SK-N-MC (cell line): ENCODE data around the gene ACCSL.

ENCODE experiments used
- EZH2 ChIP-seq: fragments of 200-600 bp; sonication (generic); IDR thresholded peaks from one replicate; pipeline ENCODE4 v1.6.1; 2017; ENCODE audit warnings: antibody characterized with exemption
- POLR2AphosphoS5 ChIP-seq: IDR thresholded peaks from 2 replicates; pipeline ENCODE4 v1.6.1; 2012; ENCODE audit warnings: mild to moderate bottlenecking, low read depth, low read length, borderline replicate concordance

DNA sequence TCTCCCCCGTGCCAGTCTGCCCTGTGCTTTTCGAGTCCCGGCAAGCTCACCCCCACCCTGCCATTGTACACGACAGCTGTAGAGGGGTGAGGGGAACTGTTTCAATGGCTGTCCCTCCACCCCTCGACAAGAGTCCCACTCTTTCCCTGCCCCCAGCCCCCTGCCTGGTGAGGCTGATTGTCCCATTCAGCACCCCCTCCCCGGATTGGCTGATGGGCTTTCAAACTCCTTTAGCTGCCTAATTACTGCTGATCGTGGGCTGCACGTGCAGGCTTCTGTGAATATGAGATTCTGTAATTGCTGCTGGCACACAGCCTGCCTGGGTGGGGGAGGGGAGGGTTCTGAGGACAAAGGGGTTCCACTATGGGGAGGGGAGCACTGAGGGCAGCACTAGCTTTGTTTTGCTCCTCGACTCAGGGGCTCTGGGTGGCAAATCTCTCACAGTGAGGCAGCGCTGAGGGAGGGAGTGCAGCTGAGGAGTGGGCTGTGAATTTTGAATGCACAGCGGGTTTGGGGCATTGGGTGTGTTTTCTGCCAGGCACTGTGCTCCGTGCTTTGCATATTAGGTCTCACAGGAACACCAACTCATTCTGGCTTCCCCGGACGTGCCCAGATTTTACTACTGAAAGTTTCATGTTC is 42.6 kb upstream of the ACCSL start:
- TF ChIP-seq EZH2 (no peak), POLR2AphosphoS5 (no peak)
